CD4-positive, CD25-positive, alpha-beta regulatory T cell (primary cell): ENCODE results near the gene PPP1R2C. TPM values are rescaled to one million over a fixed set of nuclear protein-coding genes. Genes with fewer than 3 reads are reported as not detected.

ENCODE experiments used
- ATAC-seq, 2 donors: fragments of 150-1000 bp; cut with Tn5 transposase; one replicate each; pipeline ENCODE4 v1.10.0; 2021; ENCODE audit warnings: low read depth in 2 of 2, moderate number of reproducible peaks in 2 of 2, moderate library complexity in 1 of 2
- DNase-seq, 3 donors: peaks; one replicate each; pipeline versions ENCODE4 v3.0.0 to v3.0.0-alpha.2; 2012 to 2022; ENCODE audit warnings: mixed read lengths in 1 of 3
- H3K27ac ChIP-seq: one replicate; pipeline ENCODE4 v1.7.0; 2013; ENCODE audit warnings: mild to moderate bottlenecking, low read length; ENCODE audit not compliant: insufficient read depth, poor library complexity, severe bottlenecking
- H3K27me3 ChIP-seq: one replicate; pipeline ENCODE4 v1.7.0; 2013; ENCODE audit warnings: low read length; ENCODE audit not compliant: control insufficient read depth, insufficient read depth
- H3K36me3 ChIP-seq: one replicate; pipeline ENCODE4 v1.7.0; 2013; ENCODE audit warnings: mild to moderate bottlenecking, low read length, moderate library complexity; ENCODE audit not compliant: control insufficient read depth, insufficient read depth
- H3K4me1 ChIP-seq: 2 replicates; pipeline ENCODE4 v1.7.0; 2013; ENCODE audit warnings: mild to moderate bottlenecking, low read length; ENCODE audit not compliant: insufficient read depth, control insufficient read depth, poor library complexity, severe bottlenecking
- H3K4me3 ChIP-seq: one replicate; pipeline ENCODE4 v1.7.0; 2013; ENCODE audit warnings: low read depth, mild to moderate bottlenecking, low read length, moderate library complexity
- H3K9me3 ChIP-seq, 2 experiments: 1 replicate in 1 of 2; 2 replicates in 1 of 2; pipeline ENCODE4 v1.7.0; 2013; ENCODE audit warnings: low read length in 2 of 2, mild to moderate bottlenecking in 1 of 2, moderate library complexity in 1 of 2; ENCODE audit not compliant: control insufficient read depth in 2 of 2
- H3K27ac Mint-ChIP-seq, 3 donors: one replicate each; pipeline ENCODE4 v1.8.0; 2020 to 2022; ENCODE audit warnings: mild to moderate bottlenecking in 3 of 3, mixed read lengths in 3 of 3, moderate library complexity in 2 of 3
- H3K27me3 Mint-ChIP-seq: one replicate; pipeline ENCODE4 v1.8.0; 2022; ENCODE audit warnings: mild to moderate bottlenecking, mixed read lengths
- H3K36me3 Mint-ChIP-seq: one replicate; pipeline ENCODE4 v1.8.0; 2020; ENCODE audit warnings: mixed read lengths
- H3K4me1 Mint-ChIP-seq, 4 donors: one replicate each; pipeline ENCODE4 v1.8.0; 2020 to 2022; ENCODE audit warnings: mixed read lengths in 4 of 4, mild to moderate bottlenecking in 1 of 4
- H3K4me3 Mint-ChIP-seq, 4 donors: one replicate each; pipeline ENCODE4 v1.8.0; 2020 to 2022; ENCODE audit warnings: mild to moderate bottlenecking in 4 of 4, mixed read lengths in 4 of 4, moderate library complexity in 3 of 4
- H3K9me3 Mint-ChIP-seq, 7 donors: one replicate each; pipeline ENCODE4 v1.8.0; 2020 to 2022; ENCODE audit warnings: mixed read lengths in 7 of 7, mild to moderate bottlenecking in 3 of 7, moderate library complexity in 2 of 7
- polyA plus RNA-seq, 4 donors: library from polyadenylated mRNA; unstranded; fragments of 300-500 nt; fragmentation: Illumina TruSeq; gene quantifications; one replicate each; pipeline ENCODE4 v1.2.3, GENCODE V29; 2021
- total RNA-seq: library from RNA; stranded (reverse); gene quantifications from one replicate; pipeline ENCODE4 v1.2.3, GENCODE V29; 2022

PPP1R2C gene
- total and polyA plus RNA-seq, 5 donors from 2014 or later = 2.1 to 32.2 (median 3.7) TPM; not detected in 1

DNA sequence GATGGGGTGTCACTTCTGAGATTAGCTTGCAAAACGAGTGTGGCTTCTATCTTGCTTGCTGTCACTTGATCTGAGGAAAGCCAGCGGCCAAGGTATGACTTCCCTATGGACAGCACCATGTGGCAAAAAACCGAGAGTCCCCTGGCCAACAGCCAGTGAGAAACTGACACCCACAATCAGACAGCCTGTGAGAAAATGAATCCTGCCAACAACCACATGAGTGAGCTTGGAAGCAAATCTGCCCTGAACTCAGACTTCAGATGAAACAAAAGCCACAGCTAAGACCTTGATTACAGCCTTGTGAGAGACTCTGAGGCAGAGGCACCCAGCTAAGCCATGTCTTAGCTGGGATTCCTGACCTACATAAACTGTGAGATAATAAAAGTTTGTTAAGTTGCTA, 45.5 kb downstream of the PPP1R2C start:
- no peak overlapping the region for H3K27ac Mint-ChIP-seq
- ATAC-seq (no peak), DNase-seq (no peak)
- Histone ChIP-seq H3K9me3 (no peaks in the 10 kb centered on the region), H3K27me3 (no peaks in the 10 kb centered on the region), H3K27ac (no peak overlapping the region), H3K4me3 (no peak overlapping the region), H3K4me1 (no peaks in the 10 kb centered on the region), H3K36me3 (no peaks in the 10 kb centered on the region)
- H3K27me3 Mint-ChIP-seq = no peaks in the 10 kb centered on the region
- H3K4me1 Mint-ChIP-seq = peaks cover 0 to 24% (median 14%) of the 10 kb centered on the region in 4 donors
- H3K36me3 Mint-ChIP-seq = no peaks in the 10 kb centered on the region
- H3K4me3 Mint-ChIP-seq = no peak overlapping the region
- H3K9me3 Mint-ChIP-seq = peaks cover 0 to 4% (median 0%) of the 10 kb centered on the region in 7 donors
